NCI-H345 treated with DMSO at 0.1 percent for 48 hours (cell line): Measurements from ENCODE around the gene FOXO4.
"Not testable (repeated sequence)": the region's sequence is repeated elsewhere in the genome, so short reads cannot be mapped to it uniquely, and the experiment has no call there.

ENCODE experiments used
- DNase-seq: peaks from one replicate; lab custom pipeline; 2025; ENCODE audit not compliant: unreplicated experiment; lab: John Stamatoyannopoulos, UW

The FOXO4 gene, protein sequence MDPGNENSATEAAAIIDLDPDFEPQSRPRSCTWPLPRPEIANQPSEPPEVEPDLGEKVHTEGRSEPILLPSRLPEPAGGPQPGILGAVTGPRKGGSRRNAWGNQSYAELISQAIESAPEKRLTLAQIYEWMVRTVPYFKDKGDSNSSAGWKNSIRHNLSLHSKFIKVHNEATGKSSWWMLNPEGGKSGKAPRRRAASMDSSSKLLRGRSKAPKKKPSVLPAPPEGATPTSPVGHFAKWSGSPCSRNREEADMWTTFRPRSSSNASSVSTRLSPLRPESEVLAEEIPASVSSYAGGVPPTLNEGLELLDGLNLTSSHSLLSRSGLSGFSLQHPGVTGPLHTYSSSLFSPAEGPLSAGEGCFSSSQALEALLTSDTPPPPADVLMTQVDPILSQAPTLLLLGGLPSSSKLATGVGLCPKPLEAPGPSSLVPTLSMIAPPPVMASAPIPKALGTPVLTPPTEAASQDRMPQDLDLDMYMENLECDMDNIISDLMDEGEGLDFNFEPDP

DNA sequence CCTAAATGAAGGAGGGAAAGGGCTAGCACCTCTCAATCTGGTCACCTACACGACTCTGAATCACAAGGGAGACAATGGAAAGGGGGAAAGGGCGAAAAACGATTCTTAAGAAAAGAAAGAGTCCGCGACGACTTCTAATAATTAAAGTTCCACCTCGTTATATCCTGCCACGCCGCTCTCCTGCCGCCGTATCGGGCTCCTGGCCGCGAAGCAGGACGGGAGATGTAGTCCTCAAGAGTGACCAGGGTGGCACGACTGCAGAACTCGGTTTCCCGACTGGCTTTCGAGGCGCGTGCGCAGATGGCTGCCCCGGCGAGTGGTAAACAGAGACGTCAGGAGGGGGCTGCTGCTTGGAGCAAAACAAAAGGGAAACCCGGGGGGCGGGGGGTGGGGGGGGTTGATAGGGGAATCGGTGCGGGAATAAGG lies at the start of gene FOXO4:
FOXO4 (plus strand) TSS at position 297 of the 426 bp plus-strand sequence. CDS start 678 bp downstream, outside the sequence.
- peak; percentile 66 for DNase-seq

DNA sequence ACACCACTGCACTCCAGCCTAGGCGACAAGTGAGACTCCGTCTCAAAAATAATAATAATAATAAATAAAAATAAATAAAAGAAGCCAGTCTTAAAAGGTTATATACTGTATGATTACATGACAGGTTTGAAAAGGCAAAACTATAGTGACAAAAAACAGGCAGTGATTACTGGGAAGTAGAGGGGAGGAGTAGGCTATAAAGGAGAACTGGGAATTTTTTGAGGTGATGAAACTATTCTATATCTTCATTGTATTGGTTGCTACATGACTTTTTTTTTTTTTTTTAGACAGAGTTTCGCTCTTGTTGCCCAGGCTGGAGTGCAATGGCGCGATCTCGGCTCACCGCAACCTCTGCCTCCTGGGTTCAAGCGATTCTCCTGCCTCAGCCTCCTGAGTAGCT lies 47.8 kb upstream of the FOXO4 start:
- not testable (repeated sequence) for DNase-seq

DNA sequence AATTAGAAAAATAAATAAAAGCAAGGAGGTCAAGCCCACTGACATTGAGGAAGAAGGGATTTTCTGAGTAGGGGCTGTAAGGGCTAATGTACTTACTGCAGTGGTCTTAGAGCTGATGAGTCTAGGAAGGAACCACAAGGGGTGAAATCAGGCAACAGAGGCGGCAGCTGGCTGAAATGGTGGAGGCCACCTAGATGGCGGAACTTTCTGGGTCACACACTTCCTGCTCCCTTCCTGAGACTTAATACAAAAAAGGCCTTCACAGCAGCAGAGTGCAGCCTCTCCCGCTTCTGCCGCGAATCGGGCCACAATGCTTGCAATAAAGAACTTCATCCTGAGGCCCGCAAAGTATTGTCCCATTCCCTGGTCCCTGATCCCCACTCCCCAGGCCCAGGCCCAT lies 42.9 kb upstream of the FOXO4 start:
- no peak for DNase-seq

DNA sequence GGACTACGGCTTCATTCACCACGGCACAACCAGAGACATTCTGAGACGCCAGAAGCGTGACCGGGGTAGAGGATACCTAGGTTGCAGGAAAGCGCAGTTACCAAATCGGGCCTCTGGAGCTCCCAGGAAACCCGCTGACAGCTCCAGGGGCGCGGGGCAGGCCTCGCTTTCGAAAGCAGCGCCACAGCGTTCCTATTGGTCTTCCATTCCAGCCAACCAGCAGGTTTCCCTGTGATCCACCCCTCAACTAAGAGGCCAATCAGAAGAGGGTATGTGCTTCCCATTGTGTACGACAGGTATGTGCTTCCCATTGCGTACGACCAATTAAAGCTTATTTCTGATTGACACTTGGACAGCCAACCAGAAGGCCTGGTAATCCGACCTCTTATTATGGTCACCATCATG lies 42.4 kb upstream of the FOXO4 start:
- no peak for DNase-seq

DNA sequence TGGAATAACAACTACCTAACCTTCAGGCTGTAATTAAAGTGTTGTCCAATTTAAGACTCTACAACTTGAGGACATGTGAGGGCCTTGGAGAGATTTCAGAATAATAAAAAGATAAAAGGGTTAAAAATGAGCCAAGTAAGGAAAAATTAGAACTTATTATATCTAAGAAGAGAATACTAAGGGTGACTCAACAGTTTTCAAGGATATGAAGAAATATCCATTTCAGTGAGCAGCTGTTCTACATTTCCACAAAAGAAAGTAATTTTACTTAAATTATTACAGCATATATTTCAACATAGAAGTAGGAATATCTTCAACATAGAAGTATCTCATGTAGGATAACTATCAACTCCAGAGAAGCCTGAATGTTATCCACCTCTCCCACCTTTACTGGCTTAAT lies 38.8 kb upstream of the FOXO4 start:
- no peak for DNase-seq

DNA sequence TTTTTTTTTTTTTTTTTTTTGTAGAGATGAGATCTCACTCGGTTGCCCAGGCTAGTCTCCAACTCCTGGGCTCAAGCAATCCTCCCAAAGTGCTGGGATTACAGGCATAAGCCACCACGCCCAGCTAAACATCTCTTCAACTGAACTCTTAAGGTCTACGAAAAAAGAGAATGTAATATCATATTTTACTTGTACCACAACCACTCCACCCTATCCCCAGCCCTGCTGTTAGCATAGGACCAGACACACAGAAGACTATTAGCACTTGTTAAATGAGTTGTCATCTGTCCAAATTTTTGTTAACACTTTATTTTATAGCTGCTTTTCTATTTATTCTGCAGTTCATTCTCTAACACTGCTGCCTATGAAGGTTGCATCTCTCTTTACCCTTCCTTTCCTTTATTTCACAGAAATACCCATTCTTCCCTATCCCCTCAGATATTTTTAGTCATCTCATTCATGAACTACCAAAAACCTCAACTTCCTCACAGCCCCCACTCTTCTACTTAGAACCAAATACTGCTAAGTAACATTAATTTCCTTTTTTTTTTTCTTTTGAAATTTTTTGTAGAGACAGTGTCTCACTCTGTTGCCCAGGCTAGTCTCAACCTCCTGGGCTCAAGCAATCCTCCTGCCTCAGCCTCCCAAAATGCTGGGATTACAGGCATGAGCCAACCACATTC lies 37.7 kb upstream of the FOXO4 start:
- no peak for DNase-seq

DNA sequence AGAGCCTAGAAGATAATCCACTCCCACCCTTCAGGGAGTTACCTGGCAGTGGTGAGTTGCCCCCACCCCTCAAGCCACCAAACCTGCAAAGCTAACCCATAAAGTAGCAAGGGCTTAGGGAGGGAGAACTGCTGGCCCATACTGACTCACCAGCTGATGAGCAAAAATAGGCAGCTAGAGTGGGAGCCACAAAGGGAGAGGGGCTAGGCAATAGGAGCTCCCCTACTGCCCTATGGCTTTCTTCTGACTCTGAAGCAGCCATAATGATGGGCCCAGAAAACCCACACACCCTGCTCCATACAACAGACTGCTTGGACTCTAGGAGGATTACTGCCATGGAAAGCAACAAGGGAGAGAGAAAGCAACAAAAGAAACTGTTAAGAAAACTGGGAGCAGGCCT lies 35.5 kb upstream of the FOXO4 start:
- no peak for DNase-seq

DNA sequence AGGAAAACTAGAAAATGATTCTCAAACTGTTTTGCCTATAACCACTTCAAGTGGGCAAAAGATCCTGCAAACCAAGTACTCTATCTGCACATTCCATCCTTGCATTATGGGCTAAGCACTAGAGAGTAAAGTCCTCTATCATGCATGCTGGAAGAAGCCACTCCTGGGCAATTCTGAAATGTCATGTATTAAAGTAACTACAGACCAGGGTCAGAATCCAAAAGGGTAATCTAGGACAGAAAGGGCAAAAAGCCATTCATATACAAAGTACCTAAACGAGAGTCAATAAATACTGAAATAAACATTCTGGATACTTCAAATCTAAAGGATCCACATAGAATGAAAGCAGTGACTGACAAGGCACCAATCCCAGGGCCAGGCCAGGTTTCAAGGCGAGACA lies 28.6 kb upstream of the FOXO4 start:
- no peak for DNase-seq

DNA sequence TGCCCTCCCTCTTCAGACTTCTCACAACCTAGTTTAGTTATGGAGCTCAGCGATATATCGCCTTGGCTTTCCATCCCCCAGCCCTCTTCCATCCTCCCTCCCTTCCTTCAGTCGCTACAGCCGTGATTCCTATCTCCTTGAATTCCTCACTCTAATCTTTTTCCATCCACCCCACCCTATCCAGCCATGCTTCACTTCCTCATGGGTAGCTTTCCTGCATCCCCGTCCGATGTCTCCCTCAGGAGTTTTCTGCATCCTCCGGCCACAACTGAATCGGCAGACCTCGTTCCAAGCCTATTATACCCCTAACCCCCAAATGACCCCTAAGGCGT lies 28.0 kb upstream of the FOXO4 start:
- DNase-seq = no peak

DNA sequence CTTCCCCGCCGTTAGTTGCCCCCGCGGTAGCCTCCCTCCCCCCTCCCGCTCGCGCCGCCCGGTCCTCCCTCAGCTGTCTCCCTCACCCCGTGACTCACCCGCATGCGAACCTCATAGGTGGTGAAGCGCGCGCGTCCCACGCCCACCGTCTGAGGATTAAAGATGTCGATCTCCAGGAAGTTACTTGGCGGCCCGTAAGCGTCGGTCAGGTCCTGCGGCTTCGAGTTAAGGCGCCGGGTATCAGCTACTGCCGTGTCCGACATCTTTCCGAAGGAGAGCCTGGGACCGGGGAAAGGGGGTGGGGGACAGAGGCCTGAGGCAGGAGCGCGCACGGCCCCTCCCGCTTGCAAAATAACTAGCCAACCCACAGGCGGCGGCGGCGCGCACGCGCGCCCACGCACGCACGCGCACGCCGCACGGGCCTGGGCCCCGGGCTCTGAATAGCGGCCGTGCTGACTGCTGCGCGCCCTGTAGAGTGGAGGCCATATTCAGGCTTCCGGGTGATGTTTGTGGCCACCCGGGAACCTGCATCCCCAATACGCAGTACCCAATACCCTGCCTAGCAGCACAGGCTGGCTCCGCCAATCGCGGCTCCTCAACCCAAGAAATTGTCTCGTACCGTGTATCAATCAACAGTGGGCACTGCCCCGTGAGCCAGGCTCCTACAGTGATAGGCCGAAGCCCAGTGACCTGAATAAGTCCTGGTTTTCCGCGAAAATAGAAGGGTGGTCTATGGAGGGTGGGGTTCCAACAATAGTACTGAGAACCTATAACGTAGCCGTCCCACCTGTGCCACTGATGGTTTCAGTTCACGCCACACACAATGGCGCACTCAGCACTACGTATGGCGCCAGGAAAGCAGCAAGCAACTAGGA lies 27.4 kb upstream of the FOXO4 start, which contains the start of gene SNX12:
SNX12 (minus strand) TSS at position 291 of the 875 bp plus-strand sequence; CDS start at position 263, 28 bp downstream.
- peak; percentile 86 for DNase-seq

DNA sequence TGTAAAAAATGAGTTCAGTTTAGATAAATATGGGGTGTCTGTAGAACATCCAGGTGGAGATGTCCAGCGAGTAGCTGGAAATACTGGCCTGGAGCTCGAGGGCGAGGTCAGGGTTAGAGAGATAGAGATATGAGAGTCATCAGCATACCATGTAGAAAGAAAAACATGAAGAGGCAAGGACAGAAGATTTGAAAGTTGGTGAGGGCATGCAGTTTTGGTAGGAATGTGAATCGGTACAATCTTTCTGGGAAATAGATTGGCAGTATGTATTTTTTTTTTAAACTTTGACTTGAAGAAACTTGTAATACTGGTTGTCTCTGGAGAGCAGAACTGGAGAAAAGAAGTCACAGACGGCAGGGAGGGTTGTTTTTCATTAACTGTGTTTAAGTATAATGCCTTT lies 25.1 kb upstream of the FOXO4 start:
- DNase-seq = no peak

DNA sequence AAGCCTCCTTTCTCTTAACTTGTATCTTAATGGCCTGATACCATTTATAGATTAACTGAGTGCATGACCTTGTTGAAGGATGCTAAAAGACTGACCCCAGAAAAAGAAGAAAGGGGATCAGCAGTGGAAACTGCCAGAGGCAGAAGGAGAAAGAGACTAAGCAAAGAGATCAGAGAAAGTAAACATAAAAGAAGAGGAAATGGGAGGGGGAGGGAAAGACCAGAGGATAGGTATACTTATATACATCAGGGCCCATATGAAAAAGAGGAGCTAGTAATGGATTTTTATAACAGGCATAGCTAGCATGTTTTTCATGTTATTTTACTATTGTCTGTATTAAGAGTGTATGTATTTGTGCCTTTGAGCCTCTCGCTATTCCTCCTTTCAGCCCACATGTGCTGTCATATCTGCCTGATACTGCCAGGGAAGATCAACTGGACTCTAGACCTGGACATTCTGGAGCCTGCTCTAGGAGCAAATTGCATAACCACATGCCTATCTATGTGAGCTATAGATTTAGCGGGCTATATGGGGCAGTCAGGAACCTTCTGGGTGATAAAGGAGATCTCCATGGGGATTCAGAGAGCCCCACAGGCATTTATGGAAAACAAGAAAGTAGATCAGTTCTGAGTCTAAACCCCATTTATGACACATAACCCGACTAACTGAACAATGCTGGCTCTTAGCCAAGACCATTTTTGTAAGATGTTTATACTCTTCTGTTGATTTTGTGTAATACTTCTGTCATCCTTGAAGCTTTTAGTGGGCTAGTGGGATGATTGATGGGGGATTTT lies 14.1 kb upstream of the FOXO4 start:
- no peak for DNase-seq

DNA sequence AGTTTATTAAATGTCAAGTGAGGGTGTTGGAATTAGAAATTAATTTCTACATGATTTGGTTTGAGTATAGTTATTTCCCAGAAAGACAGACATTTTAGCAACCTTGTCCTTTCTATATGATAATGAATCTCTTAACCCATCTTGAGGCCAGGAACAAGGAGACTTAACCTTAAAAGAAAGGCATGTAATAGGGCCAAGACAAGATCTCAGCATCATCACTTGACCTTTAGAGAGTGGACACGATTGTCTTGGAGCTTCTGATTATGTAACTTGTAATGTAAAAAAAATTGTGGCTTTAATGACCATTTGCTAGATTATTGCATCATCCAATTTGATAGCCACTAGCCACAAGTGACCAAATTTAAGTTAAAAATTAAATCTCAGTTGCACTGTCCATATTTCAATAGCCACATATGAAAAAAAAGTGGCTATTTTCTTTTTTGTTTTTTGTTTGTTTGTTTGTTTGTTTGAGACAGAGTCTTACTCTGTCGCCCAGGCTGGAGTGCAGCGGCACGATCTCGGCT lies 13.5 kb upstream of the FOXO4 start:
- no peak for DNase-seq

DNA sequence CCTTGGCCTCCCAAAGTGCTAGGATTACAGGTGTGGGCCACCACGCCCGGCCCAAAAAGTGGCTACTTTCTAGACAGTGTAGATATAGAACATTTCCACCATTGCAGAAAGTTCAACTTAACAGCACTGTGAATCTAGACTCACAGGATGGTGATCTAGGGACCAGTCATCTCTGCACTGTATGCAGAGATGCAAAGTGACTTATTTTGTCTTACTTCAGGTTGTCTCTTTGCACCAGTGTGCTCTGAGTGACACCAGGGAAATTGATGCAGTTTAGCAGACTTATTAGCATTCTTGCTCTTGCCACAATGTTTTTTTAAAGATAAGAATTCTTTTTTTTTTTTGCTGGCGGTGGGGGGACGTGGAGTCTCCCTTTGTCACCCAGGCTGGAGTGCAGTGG lies 12.8 kb upstream of the FOXO4 start:
- DNase-seq = no peak

DNA sequence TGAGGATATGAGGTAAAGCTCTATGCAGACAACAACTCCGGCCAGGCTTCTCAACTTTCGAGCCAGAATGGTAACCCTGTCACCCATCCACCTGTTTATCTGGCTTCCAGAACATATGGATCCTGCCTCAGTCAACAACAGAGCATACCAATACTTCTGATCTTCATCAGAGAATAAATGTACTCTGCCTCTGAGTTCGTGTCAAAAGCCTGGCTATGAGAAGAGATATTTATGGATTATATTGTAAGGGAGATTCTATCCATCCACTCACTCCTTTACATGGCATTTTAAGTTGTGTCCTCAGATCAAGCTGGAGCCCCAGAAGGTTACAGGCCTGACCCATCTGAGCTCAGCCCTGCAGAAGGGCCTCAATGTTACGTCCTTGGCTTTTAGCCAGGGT lies 9.8 kb upstream of the FOXO4 start:
- DNase-seq = no peak

DNA sequence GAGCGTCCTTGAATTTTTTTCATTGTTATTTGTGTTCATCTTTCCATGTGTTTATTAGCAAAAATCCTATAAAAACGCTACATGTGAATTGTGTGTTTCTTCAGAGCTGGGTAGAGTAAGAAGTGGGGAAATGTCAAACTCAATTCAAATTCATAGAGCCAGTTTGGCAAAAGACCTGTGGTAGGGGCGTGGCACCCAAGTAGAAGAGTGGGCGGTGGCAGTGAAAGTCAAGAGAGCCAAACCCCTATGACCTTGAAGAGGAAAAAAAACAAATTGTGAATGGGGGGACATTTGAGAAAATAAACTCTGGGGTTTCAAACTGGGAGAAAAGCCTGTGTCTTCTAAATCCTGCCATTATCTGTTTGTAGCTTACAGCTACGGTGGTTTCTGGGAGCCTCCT lies 4.4 kb upstream of the FOXO4 start:
- no peak for DNase-seq

DNA sequence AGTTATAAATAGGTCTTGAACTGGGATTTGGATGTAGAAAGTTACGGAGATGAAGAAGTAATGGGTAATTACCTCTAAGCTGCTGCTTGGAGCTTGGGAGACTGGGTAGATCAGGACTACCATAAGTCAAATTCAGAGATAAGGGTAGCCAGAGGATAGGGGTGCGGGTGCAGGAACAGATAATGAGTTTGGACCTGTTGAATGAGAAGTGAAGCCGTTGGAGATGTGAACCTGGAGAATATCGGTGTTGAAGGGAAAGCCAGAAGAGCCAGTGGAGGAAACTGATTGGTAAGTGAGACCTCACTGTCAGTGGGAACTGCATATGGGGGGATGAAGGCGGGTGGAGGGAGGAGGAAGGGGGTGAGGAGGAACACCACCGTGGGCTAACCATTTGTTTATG lies 618 bp upstream of the FOXO4 start:
- DNase-seq = no peak

DNA sequence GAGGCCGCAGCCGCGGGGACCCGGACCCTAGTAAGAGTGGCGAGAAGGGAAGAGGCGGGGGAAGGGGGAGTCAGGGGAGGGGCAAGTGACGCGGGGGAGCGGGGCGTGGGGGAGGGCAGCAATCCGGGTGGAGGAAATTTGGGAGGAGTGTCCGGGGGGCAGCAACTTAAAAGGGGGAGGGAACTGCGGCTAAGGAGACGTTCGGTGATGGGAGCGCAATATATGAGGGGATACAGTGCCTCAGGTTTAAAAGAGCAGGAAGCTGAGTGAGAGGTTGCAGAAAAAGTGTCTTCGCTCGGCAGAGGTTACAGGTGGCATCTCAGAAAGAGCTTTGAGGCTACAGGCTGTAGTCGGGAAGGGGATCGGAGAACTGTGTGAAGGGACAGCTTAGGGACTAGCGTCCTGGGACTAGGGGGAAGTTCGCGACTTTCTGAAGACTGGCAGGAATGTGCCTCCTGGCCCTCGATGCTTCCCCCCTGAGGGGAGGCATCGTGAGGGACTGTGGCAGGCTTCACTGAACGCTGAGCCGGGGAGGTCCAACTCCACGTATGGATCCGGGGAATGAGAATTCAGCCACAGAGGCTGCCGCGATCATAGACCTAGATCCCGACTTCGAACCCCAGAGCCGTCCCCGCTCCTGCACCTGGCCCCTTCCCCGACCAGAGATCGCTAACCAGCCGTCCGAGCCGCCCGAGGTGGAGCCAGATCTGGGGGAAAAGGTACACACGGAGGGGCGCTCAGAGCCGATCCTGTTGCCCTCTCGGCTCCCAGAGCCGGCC lies 519 bp downstream of the FOXO4 start:
- DNase-seq = peak; percentile 28

DNA sequence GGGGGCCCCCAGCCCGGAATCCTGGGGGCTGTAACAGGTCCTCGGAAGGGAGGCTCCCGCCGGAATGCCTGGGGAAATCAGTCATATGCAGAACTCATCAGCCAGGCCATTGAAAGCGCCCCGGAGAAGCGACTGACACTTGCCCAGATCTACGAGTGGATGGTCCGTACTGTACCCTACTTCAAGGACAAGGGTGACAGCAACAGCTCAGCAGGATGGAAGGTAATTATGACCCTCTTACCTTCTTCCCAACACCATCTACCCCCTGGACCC lies 1.0 kb downstream of the FOXO4 start:
- no peak for DNase-seq

DNA sequence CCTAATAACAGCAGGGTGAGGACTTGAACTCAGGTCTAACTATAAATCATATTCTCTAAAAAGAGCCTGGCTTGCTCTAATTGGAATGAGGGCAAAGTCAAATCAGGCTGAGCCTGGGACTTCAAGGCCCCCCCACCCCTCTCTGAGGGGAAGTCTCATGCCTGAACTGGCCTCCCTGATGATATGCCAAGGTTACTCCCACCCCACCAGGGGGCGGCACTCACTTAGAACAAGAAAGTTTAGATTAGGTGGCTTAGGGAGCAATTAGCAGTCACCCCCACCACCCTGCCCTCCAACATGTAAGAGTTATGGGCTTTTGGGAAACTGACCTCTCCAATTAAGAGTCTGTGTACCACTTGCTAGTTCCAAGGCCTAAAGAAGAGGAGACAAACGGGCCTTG lies 2.7 kb downstream of the FOXO4 start:
- no peak for DNase-seq
